ENCODE measurements around the gene PTPRN2.

The PTPRN2 gene

GRCh38 chr7:158120316-158120715, 467.3 kb downstream of the PTPRN2 start:
- H3K9me3 ChIP-seq (ENCODE audit: control insufficient read depth, insufficient read depth, low read length), result no peaks in the 10 kb centered on the region; the same call in 1 of the 2 replicates
- H3K9ac ChIP-seq (ENCODE audit: low read depth, low read length), result no peak overlapping the region
- no peaks in the 10 kb centered on the region for H3K36me3 ChIP-seq (ENCODE audit: insufficient read depth, low read length)
- H3K4me1 ChIP-seq (ENCODE audit: insufficient read depth, low read length), result no peaks in the 10 kb centered on the region

- Histone ChIP-seq H3K9ac (ENCODE audit: low read depth, low read length) (no peak overlapping the region), H3K36me3 (ENCODE audit: insufficient read depth, low read length) (no peaks in the 10 kb centered on the region), H3K9me3 (ENCODE audit: control insufficient read depth, insufficient read depth, low read length) (no peaks in the 10 kb centered on the region; the same call in 1 of the 2 replicates), H3K4me1 (ENCODE audit: insufficient read depth, low read length) (no peaks in the 10 kb centered on the region)
Measured at GRCh38 chr7:158117341-158118222, 470.0 kb downstream of the PTPRN2 start.

DNA sequence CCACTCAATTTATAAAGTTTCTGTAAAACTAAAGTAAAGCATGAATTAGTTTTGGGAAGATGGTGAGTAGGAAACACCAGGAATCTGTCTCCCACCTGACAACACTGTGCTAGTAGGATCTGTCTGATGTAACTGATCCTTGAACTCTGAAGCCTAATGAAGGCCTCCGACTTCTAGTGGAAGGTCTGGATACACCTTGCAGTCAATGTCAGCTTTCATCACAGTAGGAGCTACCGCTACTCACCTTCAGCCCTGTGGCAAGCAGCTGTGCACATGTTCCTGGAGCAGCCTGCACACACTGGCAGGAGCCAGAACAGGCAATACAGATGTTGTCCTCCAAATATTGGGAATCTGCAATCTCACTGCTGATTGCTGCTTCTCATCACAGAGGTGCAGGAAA, 471.4 kb downstream of the PTPRN2 start:
- H3K9ac ChIP-seq (ENCODE audit: low read depth, low read length), result no peak overlapping the region
- no peaks in the 10 kb centered on the region; the same call in 1 of the 2 replicates for H3K9me3 ChIP-seq (ENCODE audit: control insufficient read depth, insufficient read depth, low read length)
- H3K36me3 ChIP-seq (ENCODE audit: insufficient read depth, low read length), result no peaks in the 10 kb centered on the region
- no peaks in the 10 kb centered on the region for H3K4me1 ChIP-seq (ENCODE audit: insufficient read depth, low read length)

- no peaks in the 10 kb centered on the region; the same call in 1 of the 2 replicates for H3K9me3 ChIP-seq (ENCODE audit: control insufficient read depth, insufficient read depth, low read length)
- H3K4me1 ChIP-seq (ENCODE audit: insufficient read depth, low read length), result no peaks in the 10 kb centered on the region
- no peaks in the 10 kb centered on the region for H3K36me3 ChIP-seq (ENCODE audit: insufficient read depth, low read length)
- H3K9ac ChIP-seq (ENCODE audit: low read depth, low read length), result no peak overlapping the region
Measured at GRCh38 chr7:158114056-158114850, 473.4 kb downstream of the PTPRN2 start.

DNA sequence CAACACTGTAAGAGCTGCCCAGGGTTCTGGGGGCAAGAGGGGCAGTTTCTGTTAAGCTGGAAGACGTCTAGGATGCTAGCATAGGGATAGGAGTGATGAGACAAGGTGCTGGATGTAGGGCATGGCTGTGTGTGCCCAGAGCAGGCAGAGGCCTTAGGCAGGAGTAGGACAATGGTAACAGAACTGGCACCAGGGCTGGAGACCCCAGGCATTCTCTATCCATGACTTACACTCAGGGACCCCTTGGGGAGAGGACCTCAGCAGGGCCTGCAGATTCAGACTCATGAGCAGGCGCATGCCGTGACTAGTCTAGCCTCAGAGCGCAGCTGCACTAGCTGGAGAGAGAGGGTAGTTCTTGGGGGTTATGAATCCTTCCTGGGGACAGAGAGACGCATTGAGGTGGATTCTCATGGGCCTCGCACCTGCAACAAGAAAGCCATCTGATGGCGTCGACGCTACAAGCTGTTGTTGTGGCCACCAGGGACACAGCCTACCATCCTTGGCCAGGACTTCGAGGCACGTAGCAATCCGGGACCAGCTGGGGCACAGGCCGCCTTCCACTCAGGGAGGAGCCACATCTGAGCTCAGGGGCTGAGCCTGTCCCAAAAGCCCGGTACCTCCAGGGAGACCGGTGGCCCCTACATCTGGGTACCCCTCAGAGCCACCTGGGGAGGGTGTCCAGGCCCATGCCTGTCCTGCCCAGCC, 474.1 kb downstream of the PTPRN2 start:
- no peaks in the 10 kb centered on the region; the same call in 1 of the 2 replicates for H3K9me3 ChIP-seq (ENCODE audit: control insufficient read depth, insufficient read depth, low read length)
- H3K9ac ChIP-seq (ENCODE audit: low read depth, low read length), result no peak overlapping the region
- no peaks in the 10 kb centered on the region for H3K36me3 ChIP-seq (ENCODE audit: insufficient read depth, low read length)
- H3K4me1 ChIP-seq (ENCODE audit: insufficient read depth, low read length), result no peaks in the 10 kb centered on the region

- Histone ChIP-seq H3K9me3 (ENCODE audit: control insufficient read depth, insufficient read depth, low read length) (no peaks in the 10 kb centered on the region), H3K9ac (ENCODE audit: low read depth, low read length) (no peak overlapping the region), H3K36me3 (ENCODE audit: insufficient read depth, low read length) (no peaks in the 10 kb centered on the region), H3K4me1 (ENCODE audit: insufficient read depth, low read length) (no peaks in the 10 kb centered on the region)
Measured at GRCh38 chr7:158112571-158113320, 474.9 kb downstream of the PTPRN2 start.

DNA sequence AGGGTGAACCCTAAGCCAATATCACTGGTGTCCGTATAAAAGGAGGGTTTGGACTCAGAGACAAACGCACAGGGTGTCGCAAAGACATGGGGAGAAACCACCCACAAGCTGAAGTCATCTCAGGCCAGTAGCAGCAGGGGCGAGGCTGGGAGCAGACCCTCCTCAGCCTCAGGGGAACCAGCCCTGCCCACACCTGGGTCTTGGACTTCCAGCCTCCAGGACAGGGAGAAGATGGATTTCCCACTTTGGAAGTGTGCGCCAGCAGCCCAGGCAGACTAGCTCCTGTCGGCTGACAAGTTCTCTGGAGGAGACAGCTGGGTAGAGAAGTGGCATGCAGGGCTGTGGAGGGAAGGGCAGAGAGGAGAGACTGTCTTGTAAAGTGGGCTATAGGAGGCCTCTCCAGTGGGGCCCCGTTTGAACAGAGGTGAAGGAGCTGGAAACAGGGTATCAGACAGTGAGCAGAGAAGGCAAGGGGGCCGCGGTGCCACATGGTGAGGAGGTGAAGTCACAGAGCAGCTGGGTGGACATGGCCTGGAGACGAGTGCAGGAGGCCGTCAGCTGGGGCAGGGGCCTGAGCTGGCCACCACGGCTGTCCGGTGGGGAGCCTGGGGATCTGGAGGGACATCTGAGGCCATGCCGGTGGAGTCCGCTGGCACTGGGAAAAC, 475.6 kb downstream of the PTPRN2 start:
- H3K9me3 ChIP-seq (ENCODE audit: control insufficient read depth, insufficient read depth, low read length), result no peaks in the 10 kb centered on the region
- H3K9ac ChIP-seq (ENCODE audit: low read depth, low read length), result no peak overlapping the region
- no peaks in the 10 kb centered on the region for H3K36me3 ChIP-seq (ENCODE audit: insufficient read depth, low read length)
- H3K4me1 ChIP-seq (ENCODE audit: insufficient read depth, low read length), result no peaks in the 10 kb centered on the region

- Histone ChIP-seq H3K36me3 (ENCODE audit: insufficient read depth, low read length) (no peaks in the 10 kb centered on the region), H3K9ac (ENCODE audit: low read depth, low read length) (no peak overlapping the region), H3K9me3 (ENCODE audit: control insufficient read depth, insufficient read depth, low read length) (no peaks in the 10 kb centered on the region)
Measured at GRCh38 chr7:158111049-158111751, 476.4 kb downstream of the PTPRN2 start.

DNA sequence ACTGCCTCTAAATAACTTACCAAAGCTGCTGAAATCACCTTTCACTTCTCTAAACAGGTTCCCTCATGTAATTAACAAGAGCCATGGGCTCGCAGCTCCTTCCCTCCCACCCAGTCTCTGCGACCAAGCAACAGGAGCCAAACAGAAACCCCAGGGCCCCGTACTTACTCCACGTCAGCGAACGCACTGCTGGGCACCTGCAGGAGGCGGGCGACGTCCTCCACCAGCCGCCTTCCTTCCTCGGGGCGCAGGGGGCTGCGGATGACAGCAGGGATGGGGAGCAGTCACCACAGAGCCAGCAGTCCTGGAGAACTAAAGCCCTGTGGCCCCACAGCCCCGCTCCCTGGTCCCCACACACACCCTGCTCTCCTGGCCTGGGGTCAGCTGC, 477.0 kb downstream of the PTPRN2 start:
- no peaks in the 10 kb centered on the region for H3K9me3 ChIP-seq (ENCODE audit: control insufficient read depth, insufficient read depth, low read length)

More at GRCh38 chr7:158111049-158111751, 476.4 kb downstream of the PTPRN2 start:
- H3K4me1 ChIP-seq (ENCODE audit: insufficient read depth, low read length), result no peaks in the 10 kb centered on the region

GRCh38 chr7:158110034-158110590, 477.5 kb downstream of the PTPRN2 start:
- Histone ChIP-seq H3K9ac (ENCODE audit: low read depth, low read length) (no peak overlapping the region), H3K4me1 (ENCODE audit: insufficient read depth, low read length) (no peaks in the 10 kb centered on the region), H3K36me3 (ENCODE audit: insufficient read depth, low read length) (no peaks in the 10 kb centered on the region), H3K9me3 (ENCODE audit: control insufficient read depth, insufficient read depth, low read length) (no peaks in the 10 kb centered on the region)

More for the DNA sequence above, 477.0 kb downstream of the PTPRN2 start:
- no peaks in the 10 kb centered on the region for H3K36me3 ChIP-seq (ENCODE audit: insufficient read depth, low read length)
- H3K4me1 ChIP-seq (ENCODE audit: insufficient read depth, low read length), result no peaks in the 10 kb centered on the region
- H3K9ac ChIP-seq (ENCODE audit: low read depth, low read length), result no peak overlapping the region

GRCh38 chr7:158109364-158110033, 478.1 kb downstream of the PTPRN2 start:
- H3K36me3 ChIP-seq (ENCODE audit: insufficient read depth, low read length), result no peaks in the 10 kb centered on the region
- H3K9me3 ChIP-seq (ENCODE audit: control insufficient read depth, insufficient read depth, low read length), result no peaks in the 10 kb centered on the region
- no peaks in the 10 kb centered on the region for H3K4me1 ChIP-seq (ENCODE audit: insufficient read depth, low read length)

DNA sequence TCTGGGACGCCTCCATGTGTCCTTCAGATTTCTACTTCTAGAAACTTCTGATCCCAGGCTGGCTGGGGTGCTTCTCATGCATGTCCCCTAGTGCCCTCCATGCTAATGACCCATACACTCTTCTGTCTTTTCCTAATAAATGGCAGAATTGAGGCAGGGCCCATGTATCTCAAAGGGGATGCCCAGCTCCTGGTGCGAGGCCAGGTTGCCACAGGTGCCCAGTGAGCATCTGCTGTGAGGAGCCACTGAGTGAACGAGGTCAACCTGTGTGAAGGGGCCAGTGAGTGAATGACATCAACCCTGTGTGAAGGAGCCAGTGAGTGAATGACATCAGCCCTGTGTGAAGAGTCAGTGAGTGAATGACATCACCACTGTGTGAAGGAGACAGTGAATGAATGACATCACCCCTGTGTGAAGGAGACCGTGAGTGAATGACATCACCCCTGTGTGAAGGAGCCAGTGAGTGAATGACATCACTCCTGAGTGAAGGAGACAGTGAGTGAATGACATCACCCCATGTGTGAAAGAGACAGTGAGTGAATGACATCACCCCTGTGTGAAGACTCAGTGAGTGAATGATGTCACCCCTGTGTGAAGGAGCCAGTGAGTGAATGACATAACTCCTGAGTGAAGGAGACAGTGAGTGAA, 478.9 kb downstream of the PTPRN2 start:
- H3K4me1 ChIP-seq (ENCODE audit: insufficient read depth, low read length), result no peaks in the 10 kb centered on the region
- H3K9ac ChIP-seq (ENCODE audit: low read depth, low read length), result no peak overlapping the region
- H3K36me3 ChIP-seq (ENCODE audit: insufficient read depth, low read length), result no peaks in the 10 kb centered on the region
- H3K9me3 ChIP-seq (ENCODE audit: control insufficient read depth, insufficient read depth, low read length), result no peaks in the 10 kb centered on the region

More at GRCh38 chr7:158109364-158110033, 478.1 kb downstream of the PTPRN2 start:
- no peak overlapping the region for H3K9ac ChIP-seq (ENCODE audit: low read depth, low read length)

Measured in ES-I3 (cell line).